NCI-H446 treated with DMSO at 0.1 percent for 48 hours (cell line): ENCODE data around the gene HRH2.
"Not testable (repeated sequence)": the region's sequence is repeated elsewhere in the genome, so short reads cannot be mapped to it uniquely, and the experiment has no call there.

Experiments
- DNase-seq: peaks from one replicate; lab custom pipeline; 2025; lab: John Stamatoyannopoulos, UW

The HRH2 gene

DNA sequence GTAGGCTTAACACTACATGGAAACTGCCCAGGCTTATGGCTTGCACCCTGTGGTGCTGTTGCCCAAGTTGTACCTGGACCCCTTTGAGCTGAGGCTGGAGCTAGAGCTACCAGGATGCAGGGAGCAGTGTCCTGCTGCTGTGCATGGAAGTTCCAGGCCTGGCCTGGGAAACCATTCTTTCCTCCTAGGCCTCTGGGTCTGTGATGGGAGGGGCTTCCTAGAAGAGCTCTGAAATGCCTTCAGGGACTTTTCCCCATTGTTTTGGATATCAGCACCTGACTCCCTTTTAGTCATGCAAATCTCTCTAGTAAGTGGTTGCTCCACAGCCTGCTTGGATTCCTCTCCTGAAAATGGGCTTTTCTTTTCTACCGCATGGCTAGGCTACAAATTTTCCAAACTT lies 7.9 kb upstream of the HRH2 start:
- no peak for DNase-seq

DNA sequence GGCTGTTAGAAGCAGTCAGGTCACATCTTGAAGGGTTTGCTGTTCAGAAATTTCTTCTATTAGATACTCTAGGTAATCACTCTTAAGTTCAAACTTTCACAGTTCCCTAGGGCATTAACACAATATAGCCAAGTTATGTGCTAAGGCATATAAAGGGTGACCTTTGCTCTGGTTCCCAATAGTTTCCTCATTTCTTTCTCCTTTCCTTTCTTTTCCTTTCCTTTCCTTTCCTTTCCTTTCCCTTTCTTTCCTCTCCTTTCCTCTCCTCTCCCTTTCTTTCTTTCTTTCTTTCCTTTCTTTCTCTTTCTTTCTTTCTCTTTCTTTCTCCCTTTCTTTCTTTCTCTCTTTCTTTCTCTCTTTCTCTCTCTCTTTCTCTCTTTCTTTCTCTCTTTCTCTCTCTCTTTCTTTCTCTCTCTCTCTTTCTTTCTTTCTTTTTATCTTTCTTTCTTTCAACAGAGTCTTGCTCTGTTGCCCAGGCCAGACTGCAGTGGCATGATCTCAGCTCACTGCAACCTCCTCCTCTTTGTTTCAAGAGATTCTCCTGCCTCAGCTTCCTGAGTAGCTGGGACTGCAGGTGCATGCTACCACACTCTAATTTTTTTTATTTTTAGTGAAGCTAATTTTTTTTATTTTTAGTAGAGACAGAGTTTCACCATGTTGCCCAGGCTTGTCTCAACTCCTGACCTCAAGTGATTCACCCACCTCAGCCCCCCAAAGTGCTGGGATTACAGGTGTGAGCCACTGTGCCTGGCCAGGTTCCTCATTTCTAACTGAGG lies 7.3 kb upstream of the HRH2 start:
- DNase-seq = not testable (repeated sequence)

DNA sequence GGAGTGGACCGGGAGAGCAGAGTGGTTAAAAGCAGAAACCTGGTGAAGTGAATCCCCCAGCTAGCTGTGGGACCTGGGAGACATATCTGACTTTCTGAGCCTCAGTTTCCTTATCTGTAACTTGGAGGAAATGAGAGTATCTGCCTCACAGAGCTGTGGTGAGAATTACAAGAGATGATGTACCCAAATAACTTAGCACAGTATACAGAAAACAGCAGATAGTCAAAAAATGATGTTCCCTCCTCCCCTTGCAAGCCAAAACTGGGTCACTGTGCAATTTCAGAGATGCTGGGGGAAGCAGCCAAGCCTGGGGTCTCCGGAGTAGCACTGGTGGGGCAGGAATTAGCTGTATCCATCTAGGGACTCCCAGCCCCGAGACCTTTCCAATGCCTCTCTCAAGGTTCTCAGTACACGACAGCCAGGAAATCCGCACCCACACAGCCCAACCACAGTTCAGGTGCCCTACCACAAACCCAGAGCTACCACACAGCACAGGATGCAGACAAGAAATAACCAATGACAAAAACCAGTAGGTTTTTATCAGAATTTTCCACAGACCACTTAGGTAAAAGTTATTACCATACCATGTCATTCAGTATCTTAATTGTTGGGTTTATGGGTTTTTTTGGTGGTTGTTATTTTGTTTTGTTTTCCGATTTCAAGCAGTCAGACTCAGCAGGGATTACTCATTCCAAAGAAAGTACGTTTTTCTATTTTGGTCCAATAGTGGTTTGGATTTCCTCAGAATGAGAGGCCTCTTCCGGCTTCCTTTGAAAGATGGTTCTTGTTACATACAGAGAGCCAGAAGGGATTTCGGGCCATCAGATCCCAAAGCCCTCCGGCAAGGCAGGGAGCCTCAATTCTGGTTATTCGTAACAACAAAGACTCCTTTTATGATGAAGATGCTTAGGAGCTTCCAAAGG lies 4.9 kb upstream of the HRH2 start:
- DNase-seq = no peak

DNA sequence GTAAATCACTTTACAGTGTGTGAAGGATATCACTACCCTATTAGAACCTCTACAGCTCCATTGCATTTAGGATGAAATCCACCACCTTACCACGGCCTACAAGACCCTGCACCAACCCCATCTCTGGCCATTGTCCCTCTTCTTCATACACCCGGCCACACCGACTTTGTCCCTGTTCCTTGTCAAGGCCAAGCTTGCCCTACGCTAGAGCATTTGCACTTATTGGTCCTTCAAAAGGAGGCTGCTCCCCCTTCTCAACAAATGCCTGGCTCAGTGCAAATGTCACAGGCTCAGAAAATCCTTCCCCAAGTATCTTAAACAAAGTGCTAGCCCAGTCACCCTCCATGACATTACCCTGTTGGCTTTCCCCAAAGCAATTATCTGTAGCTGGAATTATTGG lies 4.1 kb upstream of the HRH2 start:
- no peak for DNase-seq

DNA sequence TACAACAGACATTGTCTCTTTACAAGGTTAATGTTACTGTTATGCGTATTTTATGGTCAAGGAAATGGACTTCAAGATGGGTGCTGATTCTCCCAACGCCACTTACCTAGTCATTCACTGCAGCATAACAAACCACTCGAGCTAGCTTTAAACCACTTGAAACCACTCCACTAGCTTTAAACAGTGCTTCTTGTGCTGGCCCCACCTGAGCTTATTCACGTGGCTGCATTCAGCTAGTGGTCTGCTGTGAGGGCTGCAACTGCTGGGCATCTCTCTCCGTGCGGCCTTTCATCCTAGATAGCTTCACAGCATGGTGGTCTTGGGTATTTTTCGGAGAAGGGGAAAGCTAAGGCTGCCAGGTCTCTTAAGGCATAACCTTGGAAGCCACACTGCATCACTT lies 3.5 kb upstream of the HRH2 start:
- no peak for DNase-seq

DNA sequence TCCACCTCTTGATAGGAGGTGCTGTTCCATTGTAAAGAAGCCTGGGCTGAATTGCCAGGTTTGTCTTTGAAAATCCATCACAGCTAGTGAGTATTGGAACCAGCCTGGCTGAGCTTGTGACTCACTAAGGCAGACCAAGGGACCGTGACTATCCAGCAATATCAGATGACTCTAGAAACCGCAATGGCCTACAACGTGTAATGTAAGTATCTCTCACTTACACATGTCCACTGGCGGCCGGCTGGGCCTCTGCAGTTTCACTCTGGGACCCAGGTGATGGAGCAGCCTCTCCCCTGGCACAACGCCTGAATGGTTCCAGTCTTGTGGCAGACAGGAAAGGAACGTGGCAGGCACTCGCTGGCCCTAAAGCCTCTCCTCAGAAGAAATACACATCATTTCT lies 3.1 kb upstream of the HRH2 start:
- no peak for DNase-seq

- no peak for DNase-seq
Observed at GRCh38 chr5:175655411-175655810, 2.5 kb upstream of the HRH2 start.

DNA sequence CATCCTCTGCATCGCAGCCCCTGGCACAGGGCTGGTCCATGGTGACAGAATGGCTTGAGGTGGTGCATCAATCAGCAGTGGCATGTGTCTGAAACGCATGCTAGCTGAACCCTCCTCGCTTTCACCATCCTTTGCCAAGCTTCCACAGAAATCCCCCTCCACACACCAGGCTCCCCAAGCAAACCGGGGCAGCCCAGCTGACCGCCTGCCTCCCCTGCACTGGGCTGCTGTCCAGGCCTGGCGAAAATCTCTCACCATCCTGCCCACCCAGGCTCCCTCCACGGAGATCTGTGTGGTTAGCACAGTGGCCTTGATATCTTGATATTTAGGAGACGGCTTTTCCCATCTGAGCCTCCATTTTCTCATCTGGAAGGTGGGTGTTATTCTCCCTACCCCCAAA lies 905 bp upstream of the HRH2 start:
- DNase-seq = no peak

GRCh38 chr5:175658299-175659145 lies 651 bp downstream of the HRH2 start:
- no peak for DNase-seq

- no peak for DNase-seq
Observed at GRCh38 chr5:175659546-175660253, 1.8 kb downstream of the HRH2 start.

- no peak for DNase-seq
Observed at GRCh38 chr5:175663186-175664184, 5.6 kb downstream of the HRH2 start.

DNA sequence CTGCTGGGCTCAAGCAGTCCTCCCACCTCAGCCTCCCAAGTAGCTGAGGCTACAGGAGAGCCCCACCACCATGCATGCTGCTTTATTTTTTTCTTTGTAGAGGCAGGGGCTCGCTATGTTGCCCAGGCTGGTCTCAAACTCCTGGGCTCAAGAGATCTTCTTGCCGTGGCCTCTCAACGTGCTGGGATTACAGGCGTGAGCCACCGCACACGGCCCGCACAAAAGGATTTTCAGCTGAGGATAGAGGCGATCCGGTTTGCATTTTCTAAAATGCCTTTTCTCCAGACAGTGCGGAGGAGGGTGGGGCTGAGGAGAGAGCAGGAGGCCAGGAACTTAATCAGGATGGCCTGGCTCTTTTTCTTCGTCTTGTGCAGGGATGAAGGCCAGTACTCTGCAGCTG lies 6.9 kb downstream of the HRH2 start:
- DNase-seq = no peak

GRCh38 chr5:175666216-175666615 lies 8.3 kb downstream of the HRH2 start:
- no peak for DNase-seq

DNA sequence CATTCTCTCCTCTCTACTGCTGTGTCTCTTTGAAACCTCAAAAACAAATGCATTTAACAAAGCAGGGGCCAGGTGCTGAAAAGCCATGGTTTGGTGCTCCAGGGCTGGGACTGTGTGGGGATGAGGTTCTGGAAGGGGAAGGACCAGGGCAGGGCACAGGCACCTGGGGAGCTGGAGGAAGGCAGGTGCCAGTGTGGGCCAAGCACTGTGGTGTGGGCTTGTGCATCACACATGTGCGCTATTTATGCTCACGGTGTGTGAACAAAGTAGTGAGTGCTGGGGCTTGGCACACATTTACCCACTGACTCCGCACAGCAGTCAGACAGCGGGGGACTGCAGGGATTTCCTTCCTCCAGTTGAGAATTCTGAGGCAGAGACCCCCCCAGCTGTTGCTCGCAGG lies 10.1 kb downstream of the HRH2 start:
- DNase-seq = no peak

GRCh38 chr5:175670372-175670771 lies 12.5 kb downstream of the HRH2 start:
- no peak for DNase-seq

DNA sequence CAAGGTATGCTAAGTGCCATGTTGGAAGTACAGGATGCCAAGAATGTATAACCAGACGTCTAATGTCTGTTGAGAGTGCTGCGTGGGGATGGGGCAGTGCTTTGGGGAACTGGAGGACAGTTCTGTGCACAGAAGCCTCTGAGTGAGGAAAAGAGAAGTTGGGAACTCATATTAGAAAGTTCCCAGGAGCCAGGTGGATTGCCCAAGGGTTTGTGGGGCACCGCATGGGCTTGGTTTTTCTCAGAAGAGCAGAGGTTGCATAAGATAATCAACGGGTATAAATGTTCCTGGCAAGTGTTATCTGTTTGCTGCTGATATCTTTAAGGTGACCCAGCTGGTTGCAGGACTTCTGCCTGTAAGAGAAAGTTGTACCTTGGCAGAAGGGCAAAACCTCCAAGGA lies 13.1 kb downstream of the HRH2 start:
- no peak for DNase-seq

DNA sequence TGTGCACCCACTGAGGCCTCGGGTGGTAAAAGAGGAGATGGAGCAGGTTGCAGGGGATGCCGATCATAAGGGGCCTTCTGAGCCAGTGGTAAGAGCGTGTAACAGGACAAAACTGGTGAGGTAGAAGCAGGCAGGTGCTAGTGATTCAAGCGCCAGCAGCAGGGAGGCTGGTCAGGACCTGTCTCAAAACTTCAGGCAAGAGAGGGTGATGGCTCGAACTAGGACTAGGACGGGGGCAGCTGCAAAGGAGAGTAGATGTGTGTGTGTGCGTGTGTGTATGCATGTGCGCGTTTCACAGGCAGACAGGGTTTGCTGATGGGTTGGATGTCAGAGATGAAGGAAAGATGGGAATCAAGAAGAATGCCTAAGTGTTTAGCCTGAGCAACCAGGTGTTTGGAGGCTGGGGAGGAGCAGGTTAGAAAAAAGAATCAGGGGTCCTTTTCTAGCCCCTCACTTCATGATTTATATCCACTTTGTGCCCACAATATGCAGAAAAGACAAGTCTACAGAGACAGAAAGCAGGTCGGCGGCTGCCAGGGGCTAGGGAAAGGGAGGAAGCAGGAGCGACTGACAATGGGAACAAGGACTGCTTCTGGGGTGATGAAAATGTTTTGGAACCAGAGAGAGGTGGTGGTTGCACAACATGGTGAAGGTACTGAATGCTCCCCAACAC lies 15.2 kb downstream of the HRH2 start:
- no peak for DNase-seq

DNA sequence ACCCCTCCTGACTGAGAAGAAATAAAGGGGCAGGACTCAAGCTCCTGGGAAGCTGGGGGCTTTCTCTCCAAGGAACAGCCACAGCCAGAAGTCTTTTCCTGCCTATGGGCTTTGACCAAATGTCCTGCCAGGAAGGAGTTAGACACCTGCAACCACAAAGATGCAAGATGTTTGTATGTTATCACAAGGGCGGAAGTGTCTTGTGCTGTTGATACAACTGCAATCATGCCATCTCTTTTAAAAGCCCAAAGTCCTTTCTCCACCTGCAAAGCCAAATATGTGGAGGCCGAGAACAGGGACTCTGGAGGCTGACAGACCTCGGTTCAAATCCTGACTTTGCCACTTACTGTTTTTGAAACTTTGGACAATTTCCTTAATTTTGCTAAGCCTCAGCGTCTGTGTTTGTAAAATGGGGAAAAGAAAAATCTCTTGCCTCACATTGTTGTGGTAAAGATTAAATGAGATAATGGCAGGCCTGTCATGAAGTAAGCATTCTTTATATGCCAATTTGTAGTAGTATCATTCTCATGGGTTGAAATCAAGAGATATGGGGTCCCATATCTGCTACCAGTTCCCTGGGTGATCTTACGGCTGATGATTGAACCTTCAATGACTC lies 17.0 kb downstream of the HRH2 start:
- DNase-seq = no peak

DNA sequence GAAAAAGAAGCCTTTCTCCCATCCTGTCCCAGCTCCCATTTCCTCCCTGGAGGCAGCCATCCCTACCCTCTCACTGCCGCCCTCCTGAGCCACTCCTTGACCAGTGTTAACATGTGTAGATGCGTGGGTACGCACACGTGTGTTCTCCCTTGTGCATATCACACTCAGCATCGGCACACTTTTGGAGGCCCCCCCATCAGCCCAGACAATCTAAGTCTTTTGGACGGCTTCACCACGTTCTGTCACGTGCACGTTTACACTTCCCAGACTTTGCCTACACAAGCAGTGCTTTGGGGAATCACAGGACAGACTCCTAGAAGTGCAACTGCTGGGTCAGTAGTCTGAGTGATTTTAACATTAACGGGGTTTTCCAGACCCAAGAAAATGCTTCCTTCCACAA lies 18.0 kb downstream of the HRH2 start:
- DNase-seq = no peak
